Liver (tissue), 9 donors: ENCODE measurements around the gene UBR3. TPM values are rescaled to one million over a fixed set of nuclear protein-coding genes. Genes with fewer than 3 reads are reported as not detected.
"Not testable (repeated sequence)": the region's sequence is repeated elsewhere in the genome, so short reads cannot be mapped to it uniquely, and the experiment has no call there.

Experiments used
- DNase-seq: peaks from one replicate; pipeline ENCODE4 v3.0.0-alpha.2; 2017; ENCODE audit warnings: low spot score
- H3K27ac ChIP-seq, 2 donors: one replicate each; pipeline ENCODE4 v1.7.0; 2013; ENCODE audit warnings: inconsistent platforms in 2 of 2, low read length in 2 of 2, control low read depth in 1 of 2, low read depth in 1 of 2, mild to moderate bottlenecking in 1 of 2
- H3K27me3 ChIP-seq, 4 donors: one replicate each; pipeline versions ENCODE4 v1.6.1 to v1.7.0; 2013; ENCODE audit warnings: low read length in 3 of 4, inconsistent platforms in 1 of 4, mild to moderate bottlenecking in 1 of 4, moderate library complexity in 1 of 4; ENCODE audit not compliant: control insufficient read depth in 4 of 4, insufficient read depth in 4 of 4
- H3K36me3 ChIP-seq, 4 donors: one replicate each; pipeline versions ENCODE4 v1.6.1 to v1.7.0; 2013; ENCODE audit warnings: low read length in 3 of 4, mild to moderate bottlenecking in 3 of 4, low read depth in 1 of 4, moderate library complexity in 1 of 4; ENCODE audit not compliant: control insufficient read depth in 4 of 4, insufficient read depth in 3 of 4
- H3K4me1 ChIP-seq, 4 donors: one replicate each; pipeline versions ENCODE4 v1.6.1 to v1.7.0; 2013; ENCODE audit warnings: low read length in 3 of 4, mild to moderate bottlenecking in 3 of 4, moderate library complexity in 1 of 4; ENCODE audit not compliant: control insufficient read depth in 4 of 4, insufficient read depth in 4 of 4
- H3K4me3 ChIP-seq, 3 donors: one replicate each; pipeline versions ENCODE4 v1.6.1 to v1.7.0; 2013; ENCODE audit warnings: low read length in 3 of 3, control low read depth in 1 of 3, low read depth in 1 of 3, mild to moderate bottlenecking in 1 of 3
- H3K9ac ChIP-seq, 2 donors: one replicate each; pipeline ENCODE4 v1.7.0; 2013; ENCODE audit warnings: low read length in 2 of 2, mild to moderate bottlenecking in 2 of 2, moderate library complexity in 2 of 2, control low read depth in 1 of 2, low read depth in 1 of 2
- H3K9me3 ChIP-seq, 4 donors: one replicate each; pipeline versions ENCODE4 v1.6.1 to v1.7.0; 2013; ENCODE audit warnings: low read length in 3 of 4; ENCODE audit not compliant: control insufficient read depth in 4 of 4
- ATF3 ChIP-seq: IDR thresholded peaks from 2 replicates; pipeline ENCODE4 v1.6.1; 2016; ENCODE audit warnings: antibody characterized with exemption
- CTCF ChIP-seq: fragments of 150-350 bp; IDR thresholded peaks from 2 replicates; pipeline ENCODE4 v1.5.1; 2017; ENCODE audit warnings: improper control_type of control experiment, low read depth, low read length; ENCODE audit not compliant: missing input control
- EGR1 ChIP-seq, 2 donors: IDR thresholded peaks; 2 replicates each; pipeline ENCODE4 v1.6.1; 2016 to 2018; ENCODE audit warnings: antibody characterized with exemption in 2 of 2, low read depth in 2 of 2
- FOXA1 ChIP-seq: IDR thresholded peaks from 2 replicates; pipeline ENCODE4 v1.6.1; 2016; ENCODE audit warnings: antibody characterized with exemption
- FOXA2 ChIP-seq: IDR thresholded peaks from 2 replicates; pipeline ENCODE4 v1.6.1; 2016; ENCODE audit warnings: antibody characterized with exemption
- HNF4A ChIP-seq, 2 donors: conservative IDR thresholded peaks; 2 replicates each; pipeline ENCODE4 v1.6.1; 2016; ENCODE audit warnings: antibody characterized with exemption in 2 of 2, mild to moderate bottlenecking in 2 of 2
- HNF4G ChIP-seq: IDR thresholded peaks from 2 replicates; pipeline ENCODE4 v1.6.1; 2016; ENCODE audit warnings: antibody characterized with exemption
- JUND ChIP-seq, 2 donors: IDR thresholded peaks; 2 replicates each; pipeline ENCODE4 v1.6.1; 2016; ENCODE audit warnings: antibody characterized with exemption in 2 of 2
- MAX ChIP-seq: IDR thresholded peaks from 2 replicates; pipeline ENCODE4 v1.6.1; 2016; ENCODE audit warnings: antibody characterized with exemption
- NR2F2 ChIP-seq: IDR thresholded peaks from 2 replicates; pipeline ENCODE4 v1.6.1; 2016; ENCODE audit warnings: antibody characterized with exemption
- RAD21 ChIP-seq, 2 donors: IDR thresholded peaks; 2 replicates each; pipeline ENCODE4 v1.6.1; 2016; ENCODE audit warnings: antibody characterized with exemption in 2 of 2, mild to moderate bottlenecking in 2 of 2
- RXRA ChIP-seq, 2 donors: IDR thresholded peaks; 2 replicates each; pipeline ENCODE4 v1.6.1; 2017 to 2018; ENCODE audit warnings: antibody characterized with exemption in 2 of 2, mild to moderate bottlenecking in 1 of 2
- SP1 ChIP-seq: IDR thresholded peaks from 2 replicates; pipeline ENCODE4 v1.6.1; 2018; ENCODE audit warnings: antibody characterized with exemption, mild to moderate bottlenecking
- TAF1 ChIP-seq: conservative IDR thresholded peaks from 2 replicates; pipeline ENCODE4 v1.6.1; 2016; ENCODE audit warnings: antibody characterized with exemption, mild to moderate bottlenecking
- YY1 ChIP-seq: IDR thresholded peaks from 2 replicates; pipeline ENCODE4 v1.6.1; 2016; ENCODE audit warnings: antibody characterized with exemption, mild to moderate bottlenecking
- ZBTB33 ChIP-seq: IDR thresholded peaks from 2 replicates; pipeline ENCODE4 v1.6.1; 2016; ENCODE audit warnings: antibody characterized with exemption
- WGBS: extraction: QIAGEN DNeasy Blood & Tissue Kit; methylation state at CpG from one replicate; pipeline ENCODE4 v1.1.7; 2013; 5-methylcytosine and 5-hydroxymethylcytosine counted together
- polyA plus RNA-seq, 2 donors: library from polyadenylated mRNA; stranded (reverse) in 1 of 2; unstranded in 1 of 2; fragments of 200-250 nt in 1 of 2; fragments of >200 nt in 1 of 2; fragmentation: Nextera tagmentation in 1 of 2; extraction: Ambion mirVana in 1 of 2; gene quantifications; one replicate each; pipeline versions ENCODE4 v1.2.1 to v1.2.3, GENCODE V29; 2013 to 2015
- total RNA-seq, 2 donors: library from RNA; depleted of rRNA; stranded (reverse); fragments of >200 nt; gene quantifications; one replicate each; pipeline ENCODE4 v1.2.3, GENCODE V29; 2014
- donor health status: healthy.
- donor health status: healthy.
- donor health status: healthy.
- donor health status: healthy.
- donor health status: healthy.

UBR3 gene
- total and polyA plus RNA-seq, 4 donors, result 8.5 to 69.4 (median 28.4) TPM

GRCh38 chr2:169845016-169845415 lies 17.8 kb downstream of the UBR3 start:
- 99% methylated on average over 2 of the region's 2 CpGs for WGBS
- TF ChIP-seq MAX (no peak), HNF4G (no peak), NR2F2 (no peak), SP1 (no peak), CTCF (no peak), FOXA2 (no peak), RXRA (IDR thresholded peaks at IDR 0.05) (no peak), RAD21 (IDR thresholded peaks at IDR 0.05) (no peak), FOXA1 (no peak), ZBTB33 (no peak)
- Histone ChIP-seq H3K4me1 (peaks cover 7 to 19% (median 13%) of the 10 kb centered on the region in 4 donors), H3K27ac (no peak overlapping the region), H3K36me3 (peaks cover 0 to 3% (median under 1%) of the 10 kb centered on the region in 4 donors), H3K9ac (no peak overlapping the region), H3K4me3 (no peak overlapping the region), H3K27me3 (no peaks in the 10 kb centered on the region), H3K9me3 (no peaks in the 10 kb centered on the region)
- no peak for DNase-seq

GRCh38 chr2:169848959-169849693 lies 21.9 kb downstream of the UBR3 start:
- Histone ChIP-seq H3K4me1 (peaks cover 10 to 22% (median 17%) of the 10 kb centered on the region in 4 donors), H3K27ac (peak overlapping the region; percentile 8 to 10)
- DNase-seq, H3K4me3 ChIP-seq, H3K36me3 ChIP-seq, H3K9ac ChIP-seq, H3K9me3 ChIP-seq, H3K27me3 ChIP-seq: not testable (repeated sequence)
- WGBS, result 38% methylated on average over 8 of the region's 8 CpGs
- TF ChIP-seq NR2F2 (peak; percentile 72), RXRA (IDR thresholded peaks at IDR 0.05) (peak; percentile 81 to 88), SP1 (peak; percentile 40), JUND (IDR thresholded peaks at IDR 0.05) (peak in 1 of 2 donors; percentile 10), YY1 (peak; percentile 35), HNF4A (conservative IDR thresholded peaks at IDR 0.05) (peak; percentile 44 to 59)

- no peaks in the 10 kb centered on the region for H3K27me3 ChIP-seq
- WGBS, result 68% methylated on average over 1 of the region's 1 CpG
- H3K4me1 ChIP-seq, result peaks cover 10 to 22% (median 17%) of the 10 kb centered on the region in 4 donors
- no peak for DNase-seq
- no peak for TF ChIP-seq JUND (IDR thresholded peaks at IDR 0.05)
- no peak for TF ChIP-seq ATF3
- no peak for TF ChIP-seq RXRA (IDR thresholded peaks at IDR 0.05)
- TF ChIP-seq CTCF, result no peak
- TF ChIP-seq YY1, result no peak
- TF ChIP-seq NR2F2, result no peak
- no peak for TF ChIP-seq TAF1
- no peak for TF ChIP-seq SP1
- TF ChIP-seq EGR1 (IDR thresholded peaks at IDR 0.05; ENCODE audit: low read depth in 2 of 2), result no peak
- no peak for TF ChIP-seq FOXA1
- H3K9me3 ChIP-seq, result no peaks in the 10 kb centered on the region
- H3K4me3 ChIP-seq, result no peak overlapping the region
- no peak overlapping the region for H3K9ac ChIP-seq
- no peak overlapping the region for H3K27ac ChIP-seq
- H3K36me3 ChIP-seq, result no peaks in the 10 kb centered on the region
These were observed 22.5 kb downstream of the UBR3 start for GRCh38 chr2:169849710-169850109.
